Measurements from ENCODE around the gene NOS1AP. TPM values are rescaled to one million over a fixed set of nuclear protein-coding genes. Genes with fewer than 3 reads are reported as not detected.

Gene NOS1AP
- total RNA-seq, 1 donor from 2014 or later: 0.79 TPM

- DNase-seq (ENCODE audit: low read depth): no peak
Measured at GRCh38 chr1:162094271-162094670, 24.8 kb downstream of the NOS1AP start.

GRCh38 chr1:162094723-162095122 is 25.2 kb downstream of the NOS1AP start:
- DNase-seq (ENCODE audit: low read depth): no peak
- no peaks in the 10 kb centered on the region for H3K27me3 ChIP-seq (ENCODE audit: control insufficient read depth, insufficient read depth, low read length)
- H3K4me3 ChIP-seq (ENCODE audit: low read depth, low read length): no peak overlapping the region
- TF ChIP-seq CTCF (IDR thresholded peaks at IDR 0.05; ENCODE audit: insufficient read depth, low read length, poor library complexity, severe bottlenecking): no peak
- no peaks in the 10 kb centered on the region for H3K36me3 ChIP-seq (ENCODE audit: control insufficient read depth, insufficient read depth, low read length)

More at GRCh38 chr1:162094271-162094670, 24.8 kb downstream of the NOS1AP start:
- H3K4me3 ChIP-seq (ENCODE audit: low read depth, low read length): no peak overlapping the region
- TF ChIP-seq CTCF (IDR thresholded peaks at IDR 0.05; ENCODE audit: insufficient read depth, low read length, poor library complexity, severe bottlenecking): no peak
- H3K36me3 ChIP-seq (ENCODE audit: control insufficient read depth, insufficient read depth, low read length): no peaks in the 10 kb centered on the region
- H3K27me3 ChIP-seq (ENCODE audit: control insufficient read depth, insufficient read depth, low read length): no peaks in the 10 kb centered on the region

DNA sequence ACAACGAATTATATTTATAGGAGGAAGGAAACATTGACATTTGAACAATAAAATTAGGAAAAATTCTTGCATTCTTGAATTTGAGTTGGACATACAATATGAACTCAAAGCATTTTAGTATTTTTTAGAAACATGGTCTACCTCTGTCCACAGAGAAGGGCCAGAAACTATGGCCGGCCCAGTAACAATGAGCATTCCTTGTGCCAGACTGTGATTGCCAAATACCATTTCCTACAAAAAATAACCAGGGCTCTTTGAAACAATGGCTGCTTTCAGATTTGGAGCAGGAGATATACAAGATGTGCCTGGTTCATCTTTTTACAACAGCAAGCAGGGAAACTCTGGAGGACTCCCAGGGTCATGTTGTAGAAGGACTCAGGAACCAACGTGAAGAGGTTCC is 38.4 kb downstream of the NOS1AP start:
- no peak for DNase-seq (ENCODE audit: low read depth)
- TF ChIP-seq CTCF (IDR thresholded peaks at IDR 0.05; ENCODE audit: insufficient read depth, low read length, poor library complexity, severe bottlenecking): no peak
- H3K27me3 ChIP-seq (ENCODE audit: control insufficient read depth, insufficient read depth, low read length): no peaks in the 10 kb centered on the region
- no peaks in the 10 kb centered on the region for H3K36me3 ChIP-seq (ENCODE audit: control insufficient read depth, insufficient read depth, low read length)
- no peak overlapping the region for H3K4me3 ChIP-seq (ENCODE audit: low read depth, low read length)

DNA sequence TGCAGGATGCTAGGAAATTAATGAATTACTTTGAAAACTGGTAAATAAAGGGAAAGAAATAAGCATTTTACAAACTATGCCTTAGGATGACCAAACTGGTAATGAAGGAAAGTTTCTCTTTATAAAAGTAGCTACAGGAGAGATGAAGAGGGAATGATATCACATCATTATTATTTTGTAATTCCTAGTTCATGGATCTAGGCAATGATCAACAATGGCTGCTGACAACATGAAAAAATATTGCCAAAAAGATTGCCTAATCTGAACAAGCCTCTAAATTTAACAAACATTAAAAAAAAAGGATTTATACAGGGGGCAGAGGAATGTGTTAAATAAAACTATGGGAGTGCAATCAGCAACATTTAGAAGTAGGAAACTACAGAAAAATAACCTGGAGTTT is 38.9 kb downstream of the NOS1AP start:
- no peak for DNase-seq (ENCODE audit: low read depth)
- Histone ChIP-seq H3K4me3 (ENCODE audit: low read depth, low read length) (no peak overlapping the region), H3K27me3 (ENCODE audit: control insufficient read depth, insufficient read depth, low read length) (no peaks in the 10 kb centered on the region), H3K36me3 (ENCODE audit: control insufficient read depth, insufficient read depth, low read length) (no peaks in the 10 kb centered on the region)
- TF ChIP-seq CTCF (IDR thresholded peaks at IDR 0.05; ENCODE audit: insufficient read depth, low read length, poor library complexity, severe bottlenecking): no peak

DNA sequence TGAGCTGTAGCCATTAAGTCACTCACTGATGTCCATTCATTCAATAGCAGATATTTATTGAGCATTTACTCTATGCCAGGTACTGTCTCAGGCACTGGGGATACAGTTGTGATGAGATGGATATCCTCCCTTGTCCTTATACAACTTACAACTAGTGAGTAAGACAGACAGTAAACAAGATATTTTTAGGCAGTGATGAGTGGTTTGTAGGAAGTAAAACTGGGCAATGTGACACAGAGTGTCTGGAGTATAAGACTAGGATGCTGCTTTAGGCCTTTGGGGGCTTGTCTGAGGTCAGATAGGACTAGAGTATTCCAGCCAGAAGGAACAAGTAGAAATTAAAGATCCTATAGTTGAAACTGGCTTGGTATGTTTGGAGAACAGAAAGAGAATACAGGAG is 41.4 kb downstream of the NOS1AP start:
- H3K4me3 ChIP-seq (ENCODE audit: low read depth, low read length): no peak overlapping the region
- no peaks in the 10 kb centered on the region for H3K36me3 ChIP-seq (ENCODE audit: control insufficient read depth, insufficient read depth, low read length)
- no peak for TF ChIP-seq CTCF (IDR thresholded peaks at IDR 0.05; ENCODE audit: insufficient read depth, low read length, poor library complexity, severe bottlenecking)
- no peak for DNase-seq (ENCODE audit: low read depth)
- H3K27me3 ChIP-seq (ENCODE audit: control insufficient read depth, insufficient read depth, low read length): no peaks in the 10 kb centered on the region

- no peaks in the 10 kb centered on the region for H3K27me3 ChIP-seq (ENCODE audit: control insufficient read depth, insufficient read depth, low read length)
- H3K36me3 ChIP-seq (ENCODE audit: control insufficient read depth, insufficient read depth, low read length): no peaks in the 10 kb centered on the region
- no peak for DNase-seq (ENCODE audit: low read depth)
- no peak for TF ChIP-seq CTCF (IDR thresholded peaks at IDR 0.05; ENCODE audit: insufficient read depth, low read length, poor library complexity, severe bottlenecking)
- H3K4me3 ChIP-seq (ENCODE audit: low read depth, low read length): no peak overlapping the region
Measured at GRCh38 chr1:162111572-162111971, 42.1 kb downstream of the NOS1AP start.

Data from kidney epithelial cell (primary cell).